HCT116 (cell line): ENCODE results near the gene PIGH. TPM values are rescaled to one million over a fixed set of nuclear protein-coding genes. Genes with fewer than 3 reads are reported as not detected.
"Not testable (repeated sequence)": the region's sequence is repeated elsewhere in the genome, so short reads cannot be mapped to it uniquely, and the experiment has no call there.

Experiments
- ATAC-seq: fragments of 200-7000 bp; cut with Tn5 transposase; 2 replicates; pipeline ENCODE4 v1.9.1; 2020; ENCODE audit warnings: mild to moderate bottlenecking, moderate library complexity
- BruUV-seq: library from RNA; stranded (reverse); fragments of 400-500 nt; replicated peaks from 2 replicates; lab custom pipeline; 2021; lab: Mats Ljungman, UMichigan
- CTCF ChIA-PET: fragments of 300-600 bp; sonication (Branson Sonifier 250); formaldehyde crosslinking; loops from one replicate; lab custom pipeline; 2021; ENCODE audit warnings: antibody characterized with exemption; lab: Charles Lee
- POLR2A ChIA-PET: fragments of 300-600, 350-600 bp; sonication (Branson Sonifier 250); formaldehyde crosslinking; loops from one replicate; lab custom pipeline; 2021; ENCODE audit warnings: antibody characterized with exemption; lab: Charles Lee
- RAD21 ChIA-PET, 2 experiments: fragments of 300-600 bp; sonication (Branson Sonifier 250); formaldehyde crosslinking; loops; one replicate each; lab custom pipeline; 2023; ENCODE audit warnings: low total read pairs in 2 of 2; ENCODE audit not compliant: uncharacterized antibody in 2 of 2, unreplicated experiment in 2 of 2, low non-redundant PET in 1 of 2; lab: Charles Lee
- DNase-seq: peaks from one replicate; pipeline ENCODE4 v3.0.0-alpha.2; 2010; ENCODE audit warnings: low read depth, low spot score
- H2AFZ ChIP-seq: fragments of 200-600 bp; shearing (Covaris generic), sonication (generic); 2 replicates; pipeline ENCODE4 v1.6.1; 2017; ENCODE audit warnings: low read depth, mixed run types, mixed read lengths, antibody characterized with exemption, low read length; ENCODE audit not compliant: poor library complexity, severe bottlenecking
- H3K27ac ChIP-seq: 2 replicates; pipeline ENCODE4 v1.5.1; 2012; ENCODE audit warnings: low read depth, low read length
- H3K27me3 ChIP-seq: fragments of 200-600 bp; sonication (generic); 2 replicates; pipeline ENCODE4 v1.6.1; 2016; ENCODE audit warnings: mixed run types, low read length, mixed read lengths; ENCODE audit not compliant: insufficient read depth
- H3K36me3 ChIP-seq, 2 experiments: fragments of 200-500 bp in 1 of 2; fragments of 200-600 bp in 1 of 2; sonication (Bioruptor generic) in 1 of 2; sonication (generic) in 1 of 2; 2 replicates each; pipeline versions ENCODE4 v1.5.1 to v1.6.1; 2014 to 2016; ENCODE audit warnings: low read length in 2 of 2, inconsistent platforms in 1 of 2, mixed read lengths in 1 of 2, mixed run types in 1 of 2; ENCODE audit not compliant: insufficient read depth in 2 of 2, control insufficient read depth in 1 of 2
- H3K4me1 ChIP-seq, 2 experiments: fragments of 200-600 bp in 1 of 2; sonication (generic) in 1 of 2; 2 replicates each; pipeline versions ENCODE4 v1.5.1 to v1.6.1; 2012 to 2017; ENCODE audit warnings: low read length in 2 of 2, inconsistent platforms in 1 of 2, mild to moderate bottlenecking in 1 of 2, mixed read lengths in 1 of 2, mixed run types in 1 of 2, moderate library complexity in 1 of 2; ENCODE audit not compliant: insufficient read depth in 2 of 2, control insufficient read depth in 1 of 2
- H3K4me2 ChIP-seq: fragments of 200-600 bp; sonication (generic); 2 replicates; pipeline ENCODE4 v1.6.1; 2017; ENCODE audit warnings: mixed run types, low read length, mixed read lengths
- H3K4me3 ChIP-seq, 2 experiments: fragments of 200-600 bp in 1 of 2; sonication (generic) in 1 of 2; replicated peaks in 1 of 2; 2 replicates each; pipeline ENCODE4 v1.5.1; 2011 to 2016; ENCODE audit warnings: low read length in 2 of 2, control low read depth in 1 of 2, low read depth in 1 of 2, mild to moderate bottlenecking in 1 of 2, mixed read lengths in 1 of 2, mixed run types in 1 of 2
- H3K79me2 ChIP-seq: fragments of 200-600 bp; sonication (generic); 2 replicates; pipeline ENCODE4 v1.6.1; 2017; ENCODE audit warnings: mild to moderate bottlenecking, mixed run types, low read length, moderate library complexity, mixed read lengths; ENCODE audit not compliant: insufficient read depth
- H3K9ac ChIP-seq: fragments of 200-600 bp; sonication (generic); 2 replicates; pipeline ENCODE4 v1.6.1; 2016; ENCODE audit warnings: low read length, mixed read lengths
- H3K9me2 ChIP-seq: fragments of 200-600 bp; sonication (generic), shearing (Covaris generic); 2 replicates; pipeline ENCODE4 v1.6.1; 2017; ENCODE audit warnings: mixed run types, mild to moderate bottlenecking, moderate library complexity; ENCODE audit not compliant: insufficient read depth
- H3K9me3 ChIP-seq, 2 experiments: fragments of 200-500 bp in 1 of 2; fragments of 200-600 bp in 1 of 2; sonication (Bioruptor generic) in 1 of 2; sonication (generic) in 1 of 2; 2 replicates each; pipeline ENCODE4 v1.6.1; 2014 to 2017; ENCODE audit warnings: low read length in 2 of 2, mixed read lengths in 2 of 2, inconsistent platforms in 1 of 2, low read depth in 1 of 2, mild to moderate bottlenecking in 1 of 2, mixed run types in 1 of 2, moderate library complexity in 1 of 2; ENCODE audit not compliant: control insufficient read depth in 1 of 2, insufficient read depth in 1 of 2
- H4K20me1 ChIP-seq: fragments of 200-600 bp; sonication (generic), shearing (Covaris generic); 2 replicates; pipeline ENCODE4 v1.6.1; 2017; ENCODE audit warnings: mixed run types, mild to moderate bottlenecking, moderate library complexity; ENCODE audit not compliant: insufficient read depth
- CEBPB ChIP-seq: IDR thresholded peaks from 2 replicates; pipeline ENCODE4 v1.6.1; 2012; ENCODE audit warnings: low read depth
- EGR1 ChIP-seq: IDR thresholded peaks from 2 replicates; pipeline ENCODE4 v1.6.1; 2012; ENCODE audit warnings: low read depth
- FOSL1 ChIP-seq: IDR thresholded peaks from 2 replicates; pipeline ENCODE4 v1.6.1; 2012; ENCODE audit warnings: low read depth
- POLR2AphosphoS5 ChIP-seq: IDR thresholded peaks from 2 replicates; pipeline ENCODE4 v1.6.1; 2011; ENCODE audit warnings: mild to moderate bottlenecking, low read depth, low read length, moderate library complexity
- ZNF274 ChIP-seq: fragments of 200-500 bp; sonication (Bioruptor generic); IDR thresholded peaks from 2 replicates; pipeline ENCODE4 v1.6.1; 2014; ENCODE audit warnings: mild to moderate bottlenecking, low read depth, low read length, inconsistent platforms
- intact Hi-C: fragments of 100-400 bp; cut with micrococcal nuclease; formaldehyde crosslinking; loops from 2 replicates; pipeline ENCODE4 v1.10.0; 2022
- total RNA-seq: library from RNA; stranded (reverse); gene quantifications from one replicate; pipeline ENCODE4 v1.2.1, GENCODE V29; 2021; ENCODE audit not compliant: unreplicated experiment
- TF ChIP-seq, protein P1 (sequence below): IDR thresholded peaks from 2 replicates; pipeline ENCODE4 v1.6.1; 2011; ENCODE audit warnings: mild to moderate bottlenecking, low read length, moderate library complexity; ENCODE audit not compliant: insufficient replicate concordance; ENCODE audit errors: extremely low read depth
- TF ChIP-seq, protein P2 (sequence below): IDR thresholded peaks from 2 replicates; pipeline ENCODE4 v1.6.1; 2012

The PIGH gene
- total RNA-seq, 1 experiment from 2014 or later: 20.9 TPM

DNA sequence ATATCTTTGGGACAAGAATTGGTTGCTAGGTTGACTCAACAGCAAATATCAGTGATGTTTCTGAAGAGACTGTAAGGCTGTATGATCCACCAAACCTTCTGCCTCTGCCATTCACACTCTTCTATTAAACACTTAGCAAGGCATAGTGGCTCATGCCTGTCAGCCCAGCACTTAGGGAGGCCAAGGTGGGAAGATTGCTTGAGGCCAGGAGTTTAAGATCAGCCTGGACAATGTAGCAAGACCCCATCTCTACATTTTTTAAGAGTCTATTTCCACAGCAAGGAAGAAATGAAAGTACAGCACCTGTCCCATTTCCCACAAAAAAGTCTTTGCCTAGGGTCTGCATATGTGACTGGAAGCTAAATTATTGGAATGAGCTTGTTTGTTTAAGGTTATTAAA is 27.5 kb upstream of the PIGH start:
- Histone ChIP-seq H3K4me2 (no peak overlapping the region), H4K20me1 (no peaks in the 10 kb centered on the region), H3K4me3 (no peak overlapping the region), H3K9ac (no peak overlapping the region), H3K27me3 (no peaks in the 10 kb centered on the region), H3K9me2 (no peaks in the 10 kb centered on the region), H2AFZ (no peak overlapping the region), H3K79me2 (no peaks in the 10 kb centered on the region), H3K36me3 (no peaks in the 10 kb centered on the region), H3K4me1 (peaks cover 8 to 9% of the 10 kb centered on the region in 2 experiments; a peak in 3 of 4 replicates), H3K27ac (no peak overlapping the region), H3K9me3 (no peaks in the 10 kb centered on the region)
- intact Hi-C loops: no loop called here
- ChIA-PET RAD21 (no interaction called here), CTCF (no interaction called here), POLR2A (interaction anchor here (1.1 kb wide), 1 partner anchor 27 kb away, joined by 3 read pairs; the partner anchor contains the start of gene PIGH)
- TF ChIP-seq, protein P1, sequence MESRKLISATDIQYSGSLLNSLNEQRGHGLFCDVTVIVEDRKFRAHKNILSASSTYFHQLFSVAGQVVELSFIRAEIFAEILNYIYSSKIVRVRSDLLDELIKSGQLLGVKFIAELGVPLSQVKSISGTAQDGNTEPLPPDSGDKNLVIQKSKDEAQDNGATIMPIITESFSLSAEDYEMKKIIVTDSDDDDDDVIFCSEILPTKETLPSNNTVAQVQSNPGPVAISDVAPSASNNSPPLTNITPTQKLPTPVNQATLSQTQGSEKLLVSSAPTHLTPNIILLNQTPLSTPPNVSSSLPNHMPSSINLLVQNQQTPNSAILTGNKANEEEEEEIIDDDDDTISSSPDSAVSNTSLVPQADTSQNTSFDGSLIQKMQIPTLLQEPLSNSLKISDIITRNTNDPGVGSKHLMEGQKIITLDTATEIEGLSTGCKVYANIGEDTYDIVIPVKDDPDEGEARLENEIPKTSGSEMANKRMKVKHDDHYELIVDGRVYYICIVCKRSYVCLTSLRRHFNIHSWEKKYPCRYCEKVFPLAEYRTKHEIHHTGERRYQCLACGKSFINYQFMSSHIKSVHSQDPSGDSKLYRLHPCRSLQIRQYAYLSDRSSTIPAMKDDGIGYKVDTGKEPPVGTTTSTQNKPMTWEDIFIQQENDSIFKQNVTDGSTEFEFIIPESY: no peak
- no peak for TF ChIP-seq FOSL1
- TF ChIP-seq, protein P2, sequence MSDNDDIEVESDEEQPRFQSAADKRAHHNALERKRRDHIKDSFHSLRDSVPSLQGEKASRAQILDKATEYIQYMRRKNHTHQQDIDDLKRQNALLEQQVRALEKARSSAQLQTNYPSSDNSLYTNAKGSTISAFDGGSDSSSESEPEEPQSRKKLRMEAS: no peak
- TF ChIP-seq POLR2AphosphoS5: no peak
- no peak for TF ChIP-seq EGR1
- TF ChIP-seq CEBPB: no peak
- TF ChIP-seq ZNF274: no peak
- BruUV-seq: no TSS peak
- no peak for DNase-seq
- no peak for ATAC-seq

DNA sequence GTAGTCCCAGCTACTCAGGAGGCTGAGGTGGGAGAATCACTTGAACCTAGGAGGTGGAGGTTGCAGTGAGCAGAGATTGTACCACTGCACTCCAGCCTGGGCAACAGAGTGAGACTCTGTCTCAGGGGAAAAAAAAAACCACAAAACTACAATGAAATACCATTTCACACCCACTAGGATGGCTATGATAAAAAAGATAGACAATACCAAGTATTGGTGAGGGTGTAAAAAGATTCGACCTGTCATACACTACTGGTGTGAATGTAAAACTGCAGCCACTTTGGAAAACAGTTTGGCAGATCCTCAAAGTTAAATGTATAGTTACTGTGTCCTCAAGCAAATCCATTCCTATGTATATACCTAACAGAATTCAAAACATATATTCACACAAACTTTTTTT is 26.1 kb upstream of the PIGH start:
- not testable (repeated sequence) for ATAC-seq, BruUV-seq

More for the DNA sequence above, 26.1 kb upstream of the PIGH start:
- intact Hi-C loops, H3K27me3 ChIP-seq, CTCF ChIA-PET, H3K4me2 ChIP-seq, H2AFZ ChIP-seq, RAD21 ChIA-PET, DNase-seq, H3K9me3 ChIP-seq, H3K36me3 ChIP-seq, H4K20me1 ChIP-seq, H3K9me2 ChIP-seq, POLR2A ChIA-PET, H3K79me2 ChIP-seq, H3K27ac ChIP-seq, H3K4me3 ChIP-seq, H3K9ac ChIP-seq: not testable (repeated sequence)
- H3K4me1 ChIP-seq: peaks cover 10 to 14% of the 10 kb centered on the region in 2 experiments; a peak in 3 of 4 replicates
